Gastroesophageal sphincter (tissue), 4 donors: ENCODE data around the gene TNFSF11. TPM values are rescaled to one million over a fixed set of nuclear protein-coding genes. Genes with fewer than 3 reads are reported as not detected.

Experiments
- ATAC-seq: fragments of 150-250 bp; one replicate; pipeline ENCODE4 v1.9.1; 2016; ENCODE audit warnings: mild to moderate bottlenecking, moderate library complexity
- H3K27ac ChIP-seq, 4 donors: fragments of 200-600 bp; sonication (generic) in 3 of 4; 1 replicate in 3 of 4; 2 replicates in 1 of 4; pipeline ENCODE4 v1.5.1; 2016 to 2019
- H3K27me3 ChIP-seq: fragments of 200-600 bp; sonication (generic); one replicate; pipeline ENCODE4 v1.5.1; 2019
- H3K36me3 ChIP-seq, 2 donors: fragments of 200-600 bp; sonication (generic); one replicate each; pipeline ENCODE4 v1.5.1; 2019; ENCODE audit warnings: control low read depth in 1 of 2
- H3K4me1 ChIP-seq, 3 donors: fragments of 200-600 bp; sonication (generic); 1 replicate in 2 of 3; 2 replicates in 1 of 3; pipeline ENCODE4 v1.5.1; 2016 to 2019; ENCODE audit warnings: control low read depth in 2 of 3
- H3K4me3 ChIP-seq, 2 donors: fragments of 200-600 bp; sonication (generic); one replicate each; pipeline ENCODE4 v1.5.1; 2019; ENCODE audit warnings: mild to moderate bottlenecking in 1 of 2, moderate library complexity in 1 of 2
- H3K9me3 ChIP-seq, 3 donors: fragments of 200-600 bp; sonication (generic); one replicate each; pipeline ENCODE4 v1.5.1; 2017 to 2019; ENCODE audit warnings: control low read depth in 2 of 3
- EP300 ChIP-seq: sonication (generic); formaldehyde crosslinking; IDR thresholded peaks from one replicate; pipeline ENCODE4 v1.6.1; 2017; ENCODE audit warnings: antibody characterized with exemption, mild to moderate bottlenecking
- POLR2A ChIP-seq, 2 donors: fragments of 450-650 bp; IDR thresholded peaks; one replicate each; pipeline ENCODE4 v1.6.1; 2017; ENCODE audit warnings: antibody characterized with exemption in 2 of 2, mild to moderate bottlenecking in 2 of 2, moderate library complexity in 1 of 2
- POLR2AphosphoS5 ChIP-seq: sonication (generic); formaldehyde crosslinking; IDR thresholded peaks from one replicate; pipeline ENCODE4 v1.6.1; 2017; ENCODE audit warnings: antibody characterized with exemption
- WGBS, 2 donors: methylation state at CpG; one replicate each; pipeline ENCODE4 v1.1.5; 2018; ENCODE audit warnings: low coverage in 1 of 2; 5-methylcytosine and 5-hydroxymethylcytosine counted together
- total RNA-seq, 4 donors: library from RNA; depleted of rRNA; stranded (reverse); fragments of >200 nt; gene quantifications; one replicate each; pipeline ENCODE4 v1.1.0, GENCODE V29; 2016
- TF ChIP-seq, protein P1 (sequence below), 4 experiments: fragments of 200-600 bp in 2 of 4; fragments of 450-650 bp in 2 of 4; sonication (generic) in 1 of 4; IDR thresholded peaks; one replicate each; pipeline ENCODE4 v1.5.1; 2017 to 2019; ENCODE audit warnings: antibody characterized with exemption in 4 of 4, mild to moderate bottlenecking in 2 of 4, moderate library complexity in 2 of 4

TNFSF11 gene
- total RNA-seq, 4 donors from 2014 or later, result 0.59 TPM; not detected in 3

DNA sequence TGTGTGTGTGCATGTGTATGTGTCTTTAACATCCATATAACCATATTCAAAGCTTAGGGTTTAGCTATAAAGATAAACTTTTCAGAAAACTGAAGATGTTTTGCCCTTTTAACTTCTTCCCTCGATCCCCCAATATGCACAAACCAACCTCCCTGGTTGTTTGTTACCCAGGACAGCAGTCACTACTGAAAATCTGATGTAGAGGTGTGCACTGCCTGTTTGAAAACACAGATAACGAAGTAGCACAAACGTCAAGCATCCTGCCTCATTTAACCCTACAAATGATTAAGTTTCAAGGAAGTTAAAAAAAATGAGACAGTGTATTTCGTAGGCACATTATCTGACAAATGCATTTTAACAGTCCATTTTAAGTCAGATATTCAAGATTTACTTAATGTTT lies 3.6 kb downstream of the TNFSF11 start:
- no peaks in the 10 kb centered on the region for H3K36me3 ChIP-seq
- 66 to 80% methylated on average over 4 of the region's 4 CpGs for WGBS, 2 donors
- TF ChIP-seq EP300 (no peak), POLR2AphosphoS5 (no peak), POLR2A (IDR thresholded peaks at IDR 0.05) (no peak)
- TF ChIP-seq, protein P1, sequence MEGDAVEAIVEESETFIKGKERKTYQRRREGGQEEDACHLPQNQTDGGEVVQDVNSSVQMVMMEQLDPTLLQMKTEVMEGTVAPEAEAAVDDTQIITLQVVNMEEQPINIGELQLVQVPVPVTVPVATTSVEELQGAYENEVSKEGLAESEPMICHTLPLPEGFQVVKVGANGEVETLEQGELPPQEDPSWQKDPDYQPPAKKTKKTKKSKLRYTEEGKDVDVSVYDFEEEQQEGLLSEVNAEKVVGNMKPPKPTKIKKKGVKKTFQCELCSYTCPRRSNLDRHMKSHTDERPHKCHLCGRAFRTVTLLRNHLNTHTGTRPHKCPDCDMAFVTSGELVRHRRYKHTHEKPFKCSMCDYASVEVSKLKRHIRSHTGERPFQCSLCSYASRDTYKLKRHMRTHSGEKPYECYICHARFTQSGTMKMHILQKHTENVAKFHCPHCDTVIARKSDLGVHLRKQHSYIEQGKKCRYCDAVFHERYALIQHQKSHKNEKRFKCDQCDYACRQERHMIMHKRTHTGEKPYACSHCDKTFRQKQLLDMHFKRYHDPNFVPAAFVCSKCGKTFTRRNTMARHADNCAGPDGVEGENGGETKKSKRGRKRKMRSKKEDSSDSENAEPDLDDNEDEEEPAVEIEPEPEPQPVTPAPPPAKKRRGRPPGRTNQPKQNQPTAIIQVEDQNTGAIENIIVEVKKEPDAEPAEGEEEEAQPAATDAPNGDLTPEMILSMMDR (IDR thresholded peaks at IDR 0.05), result no peak
- ATAC-seq, result no peak
- peaks cover 56% of the 10 kb centered on the region for H3K27me3 ChIP-seq
- H3K27ac ChIP-seq, result no peak overlapping the region
- H3K4me3 ChIP-seq, result no peak overlapping the region
- peaks cover 0 to 15% (median 9%) of the 10 kb centered on the region in 3 donors for H3K4me1 ChIP-seq
- no peaks in the 10 kb centered on the region for H3K9me3 ChIP-seq

DNA sequence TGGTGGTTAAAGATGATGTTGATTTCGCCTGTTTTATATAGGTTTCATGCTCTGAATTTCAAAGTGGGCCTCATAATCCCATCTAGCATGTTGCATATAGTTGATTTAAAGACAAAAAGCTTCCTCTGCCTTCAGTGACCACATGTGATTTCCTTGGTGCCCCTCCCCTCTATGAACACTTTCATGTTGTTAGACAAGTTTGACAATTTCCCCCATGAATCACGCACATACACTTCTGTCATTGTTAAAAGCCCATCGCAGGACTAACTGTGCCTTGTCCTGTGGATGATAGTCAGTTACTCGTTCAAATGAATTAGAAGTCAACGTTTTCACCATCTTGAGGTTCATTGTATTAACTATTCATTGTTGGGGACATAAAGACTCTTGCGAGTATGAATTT lies 6.7 kb downstream of the TNFSF11 start:
- Histone ChIP-seq H3K27me3 (peaks cover 25% of the 10 kb centered on the region), H3K4me1 (no peaks in the 10 kb centered on the region), H3K36me3 (no peaks in the 10 kb centered on the region), H3K4me3 (no peak overlapping the region), H3K9me3 (no peaks in the 10 kb centered on the region), H3K27ac (no peak overlapping the region)
- ATAC-seq, result no peak
- 67 to 70% methylated on average over 4 to 6 of the region's 6 CpGs for WGBS, 2 donors
- TF ChIP-seq, protein P1 (IDR thresholded peaks at IDR 0.05), result no peak
- no peak for TF ChIP-seq POLR2AphosphoS5
- TF ChIP-seq POLR2A (IDR thresholded peaks at IDR 0.05), result no peak

DNA sequence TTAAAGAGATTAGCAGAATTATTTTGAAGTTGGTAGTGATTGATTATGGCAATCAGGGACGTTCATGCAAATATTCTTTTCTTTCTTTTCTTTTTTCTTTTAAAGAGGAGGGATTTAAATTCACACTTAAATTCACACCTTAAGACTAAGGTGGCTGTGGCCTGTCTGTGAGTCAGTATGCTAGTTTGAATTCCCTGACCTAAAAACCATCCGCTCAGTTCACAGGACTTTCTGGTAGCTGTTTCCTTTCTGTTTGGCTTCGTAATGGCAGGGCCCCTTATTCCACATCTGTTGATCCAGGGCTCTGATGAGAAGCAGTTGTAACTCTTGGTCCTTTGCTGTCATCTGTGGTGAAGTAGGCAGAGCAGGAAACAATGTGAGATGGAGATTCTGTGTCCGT lies 7.5 kb downstream of the TNFSF11 start:
- no peak for ATAC-seq
- H3K27me3 ChIP-seq, result peaks cover 17% of the 10 kb centered on the region
- H3K4me1 ChIP-seq, result no peaks in the 10 kb centered on the region
- TF ChIP-seq EP300 (no peak), POLR2AphosphoS5 (no peak), POLR2A (IDR thresholded peaks at IDR 0.05) (no peak)
- TF ChIP-seq, protein P1 (IDR thresholded peaks at IDR 0.05), result no peak
- no peaks in the 10 kb centered on the region for H3K9me3 ChIP-seq
- 73 to 75% methylated on average over 3 to 4 of the region's 4 CpGs for WGBS, 2 donors
- no peaks in the 10 kb centered on the region for H3K36me3 ChIP-seq
- H3K4me3 ChIP-seq, result no peak overlapping the region
- no peak overlapping the region for H3K27ac ChIP-seq

DNA sequence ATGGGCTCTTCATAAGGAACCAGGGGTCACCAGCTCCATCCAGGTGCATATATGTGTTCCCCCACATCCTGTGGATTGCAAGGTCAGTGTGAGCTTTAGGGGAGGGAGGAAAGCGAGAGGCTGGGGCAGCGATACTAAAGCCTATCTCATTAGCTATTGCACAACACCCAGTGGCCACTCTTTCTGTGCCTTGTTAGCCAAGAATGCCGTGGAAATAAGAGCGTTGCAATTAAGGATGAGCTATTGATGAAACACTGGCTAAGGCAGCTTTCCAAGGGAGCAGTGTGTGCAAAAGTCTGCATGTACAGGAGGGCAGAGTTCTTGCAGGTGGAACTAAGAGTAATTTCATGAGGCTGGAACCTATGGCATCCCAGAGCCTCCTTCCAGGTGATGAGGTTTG lies 17.6 kb downstream of the TNFSF11 start:
- no peak for ATAC-seq
- H3K36me3 ChIP-seq, result no peaks in the 10 kb centered on the region
- TF ChIP-seq EP300 (no peak), POLR2AphosphoS5 (no peak), POLR2A (IDR thresholded peaks at IDR 0.05) (no peak)
- TF ChIP-seq, protein P1 (IDR thresholded peaks at IDR 0.05), result no peak
- no peaks in the 10 kb centered on the region for H3K4me1 ChIP-seq
- H3K27me3 ChIP-seq, result no peaks in the 10 kb centered on the region
- no peak overlapping the region for H3K4me3 ChIP-seq
- WGBS, 2 donors, result 60 to 83% methylated on average over 1 to 4 of the region's 4 CpGs
- no peaks in the 10 kb centered on the region for H3K9me3 ChIP-seq
- no peak overlapping the region for H3K27ac ChIP-seq

DNA sequence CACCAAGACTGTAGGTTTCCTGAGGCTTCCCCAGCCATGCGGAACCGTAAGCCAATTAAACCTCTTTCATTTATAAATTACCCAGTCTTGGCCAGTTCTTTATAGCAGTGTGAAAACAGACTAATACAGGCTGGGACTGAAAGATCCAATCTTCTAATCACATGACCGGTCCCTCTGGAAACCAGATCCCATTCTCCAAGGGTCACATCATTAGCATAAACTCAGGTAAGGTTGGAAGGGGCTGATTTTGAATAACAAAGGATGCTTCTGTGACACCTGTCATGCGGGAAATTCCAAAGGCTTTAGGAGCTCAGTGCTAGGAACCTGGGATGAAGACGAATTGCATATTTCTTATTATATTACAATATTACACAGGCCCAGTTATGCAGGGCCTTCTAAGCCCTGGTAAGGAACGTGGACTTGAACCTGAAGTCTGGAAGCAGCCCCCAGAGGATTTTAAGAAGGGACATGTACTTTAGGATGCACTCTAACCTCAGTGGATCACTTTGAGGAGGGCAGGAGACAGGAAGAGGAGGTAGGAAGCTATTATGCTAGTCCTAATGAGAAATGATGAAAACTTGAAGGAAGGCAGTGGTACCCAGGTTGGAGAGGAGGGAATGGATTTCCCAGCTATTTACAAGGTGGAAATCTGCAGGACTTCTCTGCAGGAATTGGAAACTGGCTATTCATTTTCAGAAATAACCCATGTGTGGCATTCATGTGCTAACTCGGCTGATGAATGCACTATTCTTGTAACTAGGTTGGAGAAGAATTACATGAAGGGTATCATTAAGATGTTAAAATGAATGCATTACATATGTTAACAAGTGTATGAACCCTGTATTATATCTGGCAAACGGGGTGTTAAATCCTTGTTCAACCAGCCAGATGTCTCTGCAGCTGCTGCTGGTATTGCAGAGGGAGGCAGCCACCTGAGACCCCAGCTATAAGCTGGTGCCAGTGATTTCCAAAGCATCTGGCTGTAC lies 19.3 kb downstream of the TNFSF11 start:
- Histone ChIP-seq H3K4me3 (no peak overlapping the region), H3K4me1 (no peaks in the 10 kb centered on the region), H3K9me3 (no peaks in the 10 kb centered on the region), H3K27me3 (no peaks in the 10 kb centered on the region), H3K36me3 (no peaks in the 10 kb centered on the region), H3K27ac (no peak overlapping the region)
- no peak for TF ChIP-seq POLR2AphosphoS5
- TF ChIP-seq EP300, result no peak
- TF ChIP-seq POLR2A (IDR thresholded peaks at IDR 0.05), result no peak
- TF ChIP-seq, protein P1 (IDR thresholded peaks at IDR 0.05), result no peak
- WGBS, 2 donors, result 64 to 76% methylated on average over 8 of the region's 8 CpGs
- no peak for ATAC-seq
